Astrocyte (in vitro differentiated cells and primary cell): ENCODE results near the gene MAPKAPK5. TPM values are rescaled to one million over a fixed set of nuclear protein-coding genes. Genes with fewer than 3 reads are reported as not detected.

Experiments used
- DNase-seq: peaks from one replicate; pipeline ENCODE4 v3.0.0-alpha.2; 2010; ENCODE audit warnings: low read depth
- FAIRE-seq: peaks from 2 replicates; lab custom pipeline; 2011; peaks lifted over from hg19 to GRCh38; lab: Jason Lieb, UNC
- H2AFZ ChIP-seq: 2 replicates; pipeline ENCODE4 v1.6.0; 2012; ENCODE audit warnings: low read depth, low read length, inconsistent platforms
- H3K27ac ChIP-seq: 2 replicates; pipeline ENCODE4 v1.5.1; 2011; ENCODE audit warnings: low read depth, low read length, inconsistent platforms
- H3K27me3 ChIP-seq: 2 replicates; pipeline ENCODE4 v1.6.0; 2011; ENCODE audit warnings: low read length, inconsistent platforms; ENCODE audit not compliant: insufficient read depth
- H3K36me3 ChIP-seq: 2 replicates; pipeline ENCODE4 v1.5.1; 2011; ENCODE audit warnings: low read length, inconsistent platforms; ENCODE audit not compliant: insufficient read depth
- H3K4me1 ChIP-seq: 2 replicates; pipeline ENCODE4 v1.5.1; 2011; ENCODE audit warnings: low read length, inconsistent platforms; ENCODE audit not compliant: insufficient read depth
- H3K4me2 ChIP-seq: 2 replicates; pipeline ENCODE4 v1.6.0; 2012; ENCODE audit warnings: low read length, inconsistent platforms
- H3K4me3 ChIP-seq: 2 replicates; pipeline ENCODE4 v1.5.1; 2011; ENCODE audit warnings: low read depth, mild to moderate bottlenecking, low read length, inconsistent platforms; ENCODE audit not compliant: insufficient read depth
- H3K79me2 ChIP-seq: 2 replicates; pipeline ENCODE4 v1.6.0; 2012; ENCODE audit warnings: mild to moderate bottlenecking, low read length, inconsistent platforms; ENCODE audit not compliant: insufficient read depth
- H3K9ac ChIP-seq: 2 replicates; pipeline ENCODE4 v1.6.0; 2012; ENCODE audit warnings: mild to moderate bottlenecking, low read length, inconsistent platforms
- H3K9me3 ChIP-seq: 2 replicates; pipeline ENCODE4 v1.5.1; 2012; ENCODE audit warnings: low read depth, mild to moderate bottlenecking, low read length, inconsistent platforms; ENCODE audit not compliant: insufficient read depth
- H4K20me1 ChIP-seq: 2 replicates; pipeline ENCODE4 v1.6.0; 2012; ENCODE audit warnings: low read length, inconsistent platforms; ENCODE audit not compliant: insufficient read depth
- H3K27ac Mint-ChIP-seq: one replicate; pipeline ENCODE4 v1.8.0; 2021; ENCODE audit warnings: mild to moderate bottlenecking, mixed read lengths; ENCODE audit not compliant: unreplicated experiment
- H3K27me3 Mint-ChIP-seq: one replicate; pipeline ENCODE4 v1.8.0; 2021; ENCODE audit warnings: low read depth, mixed read lengths; ENCODE audit not compliant: unreplicated experiment
- H3K36me3 Mint-ChIP-seq: one replicate; pipeline ENCODE4 v1.8.0; 2021; ENCODE audit warnings: low read depth, mixed read lengths; ENCODE audit not compliant: unreplicated experiment
- H3K4me1 Mint-ChIP-seq: one replicate; pipeline ENCODE4 v1.8.0; 2021; ENCODE audit warnings: low read depth, mixed read lengths; ENCODE audit not compliant: unreplicated experiment
- H3K4me3 Mint-ChIP-seq: one replicate; pipeline ENCODE4 v1.8.0; 2021; ENCODE audit warnings: mild to moderate bottlenecking, moderate library complexity, mixed read lengths; ENCODE audit not compliant: unreplicated experiment
- H3K9me3 Mint-ChIP-seq: one replicate; pipeline ENCODE4 v1.8.0; 2021; ENCODE audit warnings: mild to moderate bottlenecking, mixed read lengths; ENCODE audit not compliant: unreplicated experiment
- CTCF ChIP-seq: IDR thresholded peaks from 2 replicates; pipeline ENCODE4 v1.5.1; 2011; ENCODE audit warnings: low read depth, mild to moderate bottlenecking, inconsistent platforms, low read length, moderate library complexity; ENCODE audit not compliant: insufficient read depth
- EZH2 ChIP-seq: IDR thresholded peaks from 2 replicates; pipeline ENCODE4 v1.6.1; 2012; ENCODE audit warnings: mild to moderate bottlenecking, low read length, inconsistent platforms; ENCODE audit not compliant: insufficient read depth
- total RNA-seq: library from RNA; stranded (reverse); gene quantifications from 2 replicates; pipeline ENCODE4 v1.2.1, GENCODE V29; 2021

Gene MAPKAPK5
- total RNA-seq, 1 donor from 2014 or later: 42.6 TPM

- H3K4me2 ChIP-seq: no peak overlapping the region
- FAIRE-seq (no peak), DNase-seq (no peak)
- no peak overlapping the region for H3K27ac ChIP-seq
- no peak for TF ChIP-seq CTCF
- no peak for TF ChIP-seq EZH2
- Mint-ChIP-seq H3K9me3 (no peaks in the 10 kb centered on the region), H3K27ac (no peak overlapping the region), H3K4me3 (no peak overlapping the region), H3K4me1 (no peaks in the 10 kb centered on the region), H3K36me3 (peaks cover 8% of the 10 kb centered on the region), H3K27me3 (no peaks in the 10 kb centered on the region)
- H4K20me1 ChIP-seq: peaks cover 53% of the 10 kb centered on the region
- H3K4me1 ChIP-seq: no peaks in the 10 kb centered on the region
- H3K9me3 ChIP-seq: no peaks in the 10 kb centered on the region
- H2AFZ ChIP-seq: no peak overlapping the region
- no peaks in the 10 kb centered on the region for H3K36me3 ChIP-seq
- H3K79me2 ChIP-seq: peaks cover 96% of the 10 kb centered on the region
- no peaks in the 10 kb centered on the region for H3K27me3 ChIP-seq
- H3K4me3 ChIP-seq: no peak overlapping the region
- H3K9ac ChIP-seq: no peak overlapping the region
Observed at GRCh38 chr12:111858778-111859177, 16.8 kb downstream of the MAPKAPK5 start.

- H3K4me3 Mint-ChIP-seq: no peak overlapping the region
- no peak overlapping the region for H3K9ac ChIP-seq
- H3K36me3 ChIP-seq: peaks cover 37% of the 10 kb centered on the region
- peaks cover 5% of the 10 kb centered on the region for H3K4me1 Mint-ChIP-seq
- no peak overlapping the region for H2AFZ ChIP-seq
- DNase-seq (no peak), FAIRE-seq (no peak)
- H3K4me3 ChIP-seq: no peak overlapping the region
- no peaks in the 10 kb centered on the region for H3K9me3 ChIP-seq
- H3K36me3 Mint-ChIP-seq: peaks cover 15% of the 10 kb centered on the region
- H3K79me2 ChIP-seq: peaks cover 54% of the 10 kb centered on the region
- no peak overlapping the region for H3K27ac ChIP-seq
- H3K27ac Mint-ChIP-seq: no peak overlapping the region
- TF ChIP-seq CTCF (no peak), EZH2 (no peak)
- H3K27me3 ChIP-seq: no peaks in the 10 kb centered on the region
- H4K20me1 ChIP-seq: peaks cover 52% of the 10 kb centered on the region
- H3K4me1 ChIP-seq: no peaks in the 10 kb centered on the region
- no peak overlapping the region for H3K4me2 ChIP-seq
- H3K9me3 Mint-ChIP-seq: no peaks in the 10 kb centered on the region
- H3K27me3 Mint-ChIP-seq: no peaks in the 10 kb centered on the region
Observed at GRCh38 chr12:111864913-111865312, 22.9 kb downstream of the MAPKAPK5 start.

- no peaks in the 10 kb centered on the region for H3K9me3 Mint-ChIP-seq
Observed at GRCh38 chr12:111867531-111867930, 25.5 kb downstream of the MAPKAPK5 start.

More at GRCh38 chr12:111867531-111867930, 25.5 kb downstream of the MAPKAPK5 start:
- Mint-ChIP-seq H3K27me3 (no peaks in the 10 kb centered on the region), H3K27ac (peak overlapping the region; percentile 37), H3K4me1 (peaks cover 13% of the 10 kb centered on the region), H3K4me3 (no peak overlapping the region), H3K36me3 (peaks cover 21% of the 10 kb centered on the region)
- Histone ChIP-seq H4K20me1 (peaks cover 36% of the 10 kb centered on the region), H3K9me3 (no peaks in the 10 kb centered on the region), H3K9ac (no peak overlapping the region), H3K27me3 (no peaks in the 10 kb centered on the region), H3K79me2 (peaks cover 28% of the 10 kb centered on the region), H3K4me1 (no peaks in the 10 kb centered on the region), H3K4me2 (no peak overlapping the region), H3K36me3 (peaks cover 59% of the 10 kb centered on the region), H2AFZ (no peak overlapping the region), H3K27ac (no peak overlapping the region), H3K4me3 (no peak overlapping the region)
- no peak for FAIRE-seq
- DNase-seq: no peak
- no peak for TF ChIP-seq CTCF
- TF ChIP-seq EZH2: no peak
